ENCODE results near the gene EBPL. TPM values are rescaled to one million over a fixed set of nuclear protein-coding genes. Genes with fewer than 3 reads are reported as not detected.

EBPL gene
- polyA plus RNA-seq, 2 of the 4 experiments (the other 2 are of a cell fraction): 53.1 to 95.0 TPM

- Histone ChIP-seq H3K27ac (no peak overlapping the region), H3K4me2 (no peak overlapping the region), H3K4me1 (no peaks in the 10 kb centered on the region), H3K4me3 (no peak overlapping the region), H3K9me3 (no peaks in the 10 kb centered on the region)
- CTCF ChIA-PET: no interaction called here
- no peak for ATAC-seq
- TF ChIP-seq CTCF (IDR thresholded peaks at IDR 0.05) (no peak), ZC3H11A (IDR thresholded peaks at IDR 0.05) (peak; percentile 42)
- TF ChIP-seq, protein P1, sequence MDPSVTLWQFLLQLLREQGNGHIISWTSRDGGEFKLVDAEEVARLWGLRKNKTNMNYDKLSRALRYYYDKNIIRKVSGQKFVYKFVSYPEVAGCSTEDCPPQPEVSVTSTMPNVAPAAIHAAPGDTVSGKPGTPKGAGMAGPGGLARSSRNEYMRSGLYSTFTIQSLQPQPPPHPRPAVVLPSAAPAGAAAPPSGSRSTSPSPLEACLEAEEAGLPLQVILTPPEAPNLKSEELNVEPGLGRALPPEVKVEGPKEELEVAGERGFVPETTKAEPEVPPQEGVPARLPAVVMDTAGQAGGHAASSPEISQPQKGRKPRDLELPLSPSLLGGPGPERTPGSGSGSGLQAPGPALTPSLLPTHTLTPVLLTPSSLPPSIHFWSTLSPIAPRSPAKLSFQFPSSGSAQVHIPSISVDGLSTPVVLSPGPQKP (IDR thresholded peaks at IDR 0.05; ENCODE audit: low read depth, low read length): no peak
- whole genome bisulfite sequencing (ENCODE audit: missing lambda C conversion rate): 45% methylated on average over 2 of the region's 2 CpGs
- DNase-seq (ENCODE audit: low read depth in 1 of 2, low spot score in 1 of 2): no peak
- POLR2A ChIA-PET: no interaction called here
- FAIRE-seq: no peak
Observed at GRCh38 chr13:49638744-49639072, 52.6 kb downstream of the EBPL start.

GRCh38 chr13:49638030-49638743, 53.1 kb downstream of the EBPL start:
- Histone ChIP-seq H3K9me3 (no peaks in the 10 kb centered on the region), H3K4me2 (no peak overlapping the region), H3K27ac (no peak overlapping the region), H3K4me1 (no peaks in the 10 kb centered on the region), H3K4me3 (no peak overlapping the region)
- WGBS (ENCODE audit: missing lambda C conversion rate): 72% methylated on average over 4 of the region's 4 CpGs
- no peak for TF ChIP-seq CTCF (IDR thresholded peaks at IDR 0.05)
- TF ChIP-seq REST (IDR thresholded peaks at IDR 0.05): no peak
- no peak for TF ChIP-seq NFE2L2 (conservative IDR thresholded peaks at IDR 0.05; ENCODE audit: low read length)
- TF ChIP-seq ZSCAN20 (CRISPR knock-in tag; IDR thresholded peaks at IDR 0.05): no peak
- TF ChIP-seq, protein P2, sequence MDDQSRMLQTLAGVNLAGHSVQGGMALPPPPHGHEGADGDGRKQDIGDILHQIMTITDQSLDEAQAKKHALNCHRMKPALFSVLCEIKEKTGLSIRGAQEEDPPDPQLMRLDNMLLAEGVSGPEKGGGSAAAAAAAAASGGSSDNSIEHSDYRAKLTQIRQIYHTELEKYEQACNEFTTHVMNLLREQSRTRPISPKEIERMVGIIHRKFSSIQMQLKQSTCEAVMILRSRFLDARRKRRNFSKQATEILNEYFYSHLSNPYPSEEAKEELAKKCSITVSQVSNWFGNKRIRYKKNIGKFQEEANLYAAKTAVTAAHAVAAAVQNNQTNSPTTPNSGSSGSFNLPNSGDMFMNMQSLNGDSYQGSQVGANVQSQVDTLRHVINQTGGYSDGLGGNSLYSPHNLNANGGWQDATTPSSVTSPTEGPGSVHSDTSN (IDR thresholded peaks at IDR 0.05): no peak
- TF ChIP-seq NPAS2 (CRISPR knock-in tag; IDR thresholded peaks at IDR 0.05; ENCODE audit: borderline replicate concordance): no peak
- no peak for DNase-seq (ENCODE audit: low read depth in 1 of 2, low spot score in 1 of 2)
- ChIA-PET CTCF (no interaction called here), POLR2A (no interaction called here)
- no peak for ATAC-seq
- FAIRE-seq: no peak

DNA sequence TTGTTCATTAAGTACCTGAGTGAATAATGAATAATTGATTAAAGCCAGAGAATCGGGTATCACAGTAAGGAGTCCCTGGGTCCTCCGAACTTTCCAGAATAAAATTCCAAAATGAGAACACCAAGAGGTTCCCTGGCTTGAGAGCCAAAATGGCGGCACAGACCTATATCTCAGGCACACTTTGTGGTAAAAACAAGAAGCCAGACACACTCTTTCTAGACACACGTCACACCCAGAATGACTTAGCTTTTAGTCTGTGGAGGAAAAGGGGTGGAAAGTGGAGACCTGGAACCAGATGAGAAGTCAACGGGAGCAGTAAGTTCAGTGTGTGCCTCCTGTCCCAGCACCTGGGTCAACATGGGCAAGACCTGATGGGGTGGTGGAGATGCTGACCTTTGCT, 54.6 kb downstream of the EBPL start:
- H3K4me3 ChIP-seq: no peak overlapping the region
- no peaks in the 10 kb centered on the region for H3K4me1 ChIP-seq
- POLR2A ChIA-PET: no interaction called here
- H3K4me2 ChIP-seq: no peak overlapping the region
- no peak for ATAC-seq
- no peaks in the 10 kb centered on the region for H3K9me3 ChIP-seq
- H3K27ac ChIP-seq: no peak overlapping the region
- CTCF ChIA-PET: no interaction called here
- no peak for DNase-seq (ENCODE audit: low read depth in 1 of 2, low spot score in 1 of 2)
- 77% methylated on average over 5 of the region's 5 CpGs for WGBS (ENCODE audit: missing lambda C conversion rate)
- no peak for FAIRE-seq
- TF ChIP-seq RNF2 (IDR thresholded peaks at IDR 0.05; ENCODE audit: borderline replicate concordance, low read depth) (no peak), RARB (CRISPR knock-in tag; IDR thresholded peaks at IDR 0.05) (no peak), NFE2L2 (conservative IDR thresholded peaks at IDR 0.05; ENCODE audit: low read length) (no peak), JUNB (IDR thresholded peaks at IDR 0.05) (no peak), REST (IDR thresholded peaks at IDR 0.05) (no peak), CTCF (IDR thresholded peaks at IDR 0.05) (no peak), BHLHE40 (IDR thresholded peaks at IDR 0.05; ENCODE audit: low read depth, low read length) (no peak), FOXS1 (CRISPR knock-in tag; IDR thresholded peaks at IDR 0.05) (no peak), MYC (IDR thresholded peaks at IDR 0.05; ENCODE audit: borderline replicate concordance, low read length) (no peak)

Measured in A549 (cell line).